GM18520 (cell line): ENCODE data around the gene MAPK11.

ENCODE experiments used
- ATAC-seq: cut with Tn5 transposase; IDR thresholded peaks from one replicate; pipeline ENCODE4 v1.9.1; 2021; ENCODE audit not compliant: unreplicated experiment

Gene MAPK11

GRCh38 chr22:50262460-50262911 lies 7.7 kb downstream of the MAPK11 start:
- ATAC-seq = no peak

GRCh38 chr22:50261615-50262459 lies 8.3 kb downstream of the MAPK11 start, which contains the start of gene MAPK12:
TSS of gene MAPK12 (minus strand) at chr22:50261683. CDS start at chr22:50261509, 174 bp downstream.
- ATAC-seq = no peak

DNA sequence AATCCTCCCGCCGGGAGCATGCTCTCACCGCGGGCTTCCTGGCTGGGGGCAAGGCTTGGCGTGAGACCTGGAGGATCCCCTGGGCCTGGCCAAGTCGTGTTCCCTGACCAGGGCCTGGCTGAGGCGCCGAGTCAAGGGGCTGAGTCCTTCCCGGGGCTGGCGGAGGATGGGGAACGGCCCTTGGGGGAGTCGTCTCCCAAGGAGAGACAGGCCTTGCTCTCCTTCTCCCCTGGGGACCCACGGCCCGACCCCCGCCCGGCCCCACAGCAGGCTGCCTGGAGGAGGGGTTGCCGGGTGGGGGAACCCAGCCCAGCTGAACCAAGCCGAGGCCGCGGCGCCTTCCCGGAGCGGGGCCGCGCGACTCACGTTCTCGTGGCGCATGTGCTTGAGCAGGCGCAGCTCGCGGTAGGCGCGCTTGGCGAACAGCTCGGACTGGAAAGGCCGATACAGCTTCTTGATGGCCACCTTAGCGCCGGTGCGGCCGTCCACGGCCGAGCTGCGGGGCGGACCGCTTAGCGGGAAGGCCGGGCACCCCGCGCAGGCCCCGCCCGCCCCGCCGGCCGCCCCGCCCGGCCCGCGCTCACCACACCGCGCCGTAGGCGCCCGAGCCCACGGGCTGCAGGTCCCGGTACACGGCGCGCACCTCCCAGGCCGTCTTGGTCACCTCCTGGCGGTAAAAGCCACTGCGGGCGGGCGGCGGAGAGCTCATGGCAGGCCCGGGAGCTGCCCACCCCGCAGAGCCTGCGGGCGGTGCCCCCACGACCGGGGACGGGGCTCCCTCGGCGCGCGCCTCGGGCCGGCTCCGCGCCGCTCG lies 9.2 kb downstream of the MAPK11 start:
- ATAC-seq = no peak

DNA sequence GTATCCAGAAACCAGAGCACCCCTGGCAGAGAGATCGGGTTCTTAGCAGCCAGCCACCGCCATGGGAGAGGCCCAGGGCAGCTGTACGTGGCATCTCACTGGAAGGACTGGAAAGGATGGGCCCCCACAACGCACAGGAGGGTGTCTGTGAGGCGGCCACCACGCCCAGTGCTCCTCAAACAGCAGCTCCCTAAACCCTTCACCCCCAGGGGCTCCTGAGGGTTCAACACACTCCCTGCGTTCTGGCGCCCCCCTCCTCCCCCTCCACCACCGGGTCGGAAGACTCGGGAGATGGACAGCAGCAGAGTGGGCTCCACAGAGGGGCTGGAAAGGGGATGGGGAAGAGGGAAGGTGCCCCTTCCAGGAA lies 9.8 kb downstream of the MAPK11 start:
- ATAC-seq = no peak

DNA sequence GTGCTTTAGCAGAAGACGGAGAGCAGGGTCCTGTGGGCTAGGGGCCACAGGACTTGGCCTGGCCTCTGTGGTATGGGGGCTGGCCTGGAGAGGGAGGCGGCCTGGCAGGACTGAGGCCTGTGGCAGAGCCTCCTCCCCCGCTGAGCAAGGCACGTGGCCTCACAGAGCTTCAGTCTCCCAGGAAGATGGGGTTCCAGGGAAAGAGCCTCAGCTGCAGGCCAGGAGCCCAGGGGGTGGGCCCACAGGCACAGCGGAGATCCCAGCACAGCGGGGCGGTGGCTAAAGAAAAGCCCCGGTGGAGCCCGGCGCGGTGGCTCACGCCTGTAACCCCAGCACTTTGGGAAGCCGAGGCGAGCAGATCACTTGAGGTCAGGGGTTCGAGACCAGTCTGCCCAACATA lies 10.9 kb downstream of the MAPK11 start:
- ATAC-seq = no peak

DNA sequence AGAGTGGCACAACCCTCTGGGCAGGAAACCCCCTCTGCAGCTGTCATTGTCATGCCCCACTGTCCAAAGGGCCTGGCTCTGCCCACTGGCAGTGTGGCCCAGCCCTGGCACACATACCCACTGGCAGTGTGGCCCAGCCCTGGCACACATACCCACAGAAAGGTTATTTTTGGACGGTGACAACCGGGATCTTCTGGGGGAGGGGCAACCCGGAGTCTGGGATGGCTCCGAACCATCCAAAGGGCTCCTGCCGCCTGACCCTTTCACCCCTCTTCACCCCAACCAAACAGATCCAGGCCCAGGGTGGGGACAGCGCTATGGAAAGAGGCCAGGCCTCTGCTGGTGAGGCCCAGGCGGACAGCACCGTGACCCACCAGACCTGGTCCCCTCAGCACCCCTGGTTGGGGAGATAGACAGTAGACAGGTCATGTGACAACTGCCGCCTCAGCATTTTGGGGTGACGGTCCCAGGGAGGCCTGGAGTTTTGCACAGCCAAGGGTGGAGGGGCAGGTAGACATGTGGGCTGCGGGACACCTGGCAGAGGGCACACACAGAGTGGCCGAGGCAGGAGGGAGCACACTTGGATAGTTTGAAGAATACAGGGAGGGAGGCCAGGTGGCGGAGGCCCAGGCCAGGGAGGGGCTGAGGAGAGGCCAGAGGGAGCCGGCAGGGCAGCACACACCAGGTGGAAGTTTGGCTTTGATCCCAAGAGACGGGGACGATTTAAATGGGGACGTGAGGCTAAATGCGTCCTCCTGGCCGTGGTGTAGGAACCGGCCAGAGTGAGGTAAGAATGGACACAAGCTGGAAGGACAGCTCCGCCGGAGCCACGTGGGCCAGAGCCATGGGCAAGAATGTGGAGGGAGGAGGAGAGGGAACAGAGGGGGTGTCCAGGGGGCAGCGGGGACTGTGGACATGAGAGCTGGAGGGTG lies 11.6 kb downstream of the MAPK11 start:
- ATAC-seq = no peak

- no peak for ATAC-seq
Measured at GRCh38 chr22:50257451-50258360, 12.5 kb downstream of the MAPK11 start.

- no peak for ATAC-seq
Measured at GRCh38 chr22:50257041-50257440, 13.1 kb downstream of the MAPK11 start.

GRCh38 chr22:50256258-50256862 lies 13.8 kb downstream of the MAPK11 start:
- no peak for ATAC-seq

GRCh38 chr22:50255607-50256006 lies 14.6 kb downstream of the MAPK11 start:
- ATAC-seq = no peak

DNA sequence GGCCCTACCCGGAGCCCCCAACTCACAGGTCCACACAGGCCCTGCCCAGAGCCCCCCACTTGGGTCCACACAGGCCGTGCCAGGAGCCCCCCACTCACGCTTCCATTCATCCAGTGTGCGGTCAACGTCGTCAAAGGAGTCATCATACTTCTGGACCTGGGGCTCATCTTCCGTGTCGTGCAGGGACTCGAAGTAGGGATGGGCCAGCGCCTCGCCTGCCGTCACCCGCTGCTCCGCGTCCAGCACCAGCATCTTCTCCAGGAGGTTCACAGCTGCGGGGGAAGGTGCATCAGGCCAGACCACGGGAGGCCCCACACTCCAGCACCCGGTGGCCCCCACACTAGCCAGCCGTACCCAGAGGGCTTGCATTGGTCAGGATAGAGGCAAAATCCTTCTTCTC lies 15.1 kb downstream of the MAPK11 start:
- no peak for ATAC-seq

GRCh38 chr22:50253941-50254340 lies 16.2 kb downstream of the MAPK11 start:
- ATAC-seq = no peak

GRCh38 chr22:50253046-50253915 lies 16.9 kb downstream of the MAPK11 start:
- ATAC-seq = no peak

- ATAC-seq = no peak
Measured at GRCh38 chr22:50252082-50253045, 17.8 kb downstream of the MAPK11 start.

DNA sequence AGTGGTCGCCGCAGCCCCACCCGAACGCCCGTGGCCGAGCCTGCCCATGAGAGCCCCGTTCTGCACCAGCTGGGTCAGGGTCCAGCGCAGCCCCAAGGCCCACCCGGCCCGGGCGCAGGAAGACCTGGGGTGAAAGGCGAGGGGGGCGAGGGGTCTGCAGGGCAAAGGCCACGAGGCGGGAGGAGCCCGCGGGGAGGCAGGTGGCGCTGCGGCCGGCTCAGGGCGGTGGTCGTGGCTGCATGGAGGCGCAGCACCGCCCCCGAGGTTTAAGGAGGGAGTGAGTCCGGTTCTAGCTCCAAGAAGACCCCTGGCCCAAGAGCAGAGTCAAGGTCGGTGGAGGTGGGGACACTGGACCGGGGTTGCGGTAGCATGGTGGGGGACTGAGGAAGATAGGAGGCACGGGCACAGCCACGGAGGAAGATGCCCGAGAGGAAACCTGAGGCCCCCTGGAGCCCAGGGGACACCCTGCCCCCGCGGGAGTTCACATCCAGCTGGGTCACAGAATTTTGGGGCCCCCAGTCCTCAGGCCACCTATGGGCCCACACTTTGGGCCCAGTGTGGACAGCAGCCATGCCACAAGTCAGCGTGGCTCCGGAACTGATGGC lies 18.6 kb downstream of the MAPK11 start:
- no peak for ATAC-seq

GRCh38 chr22:50250555-50251476 lies 19.4 kb downstream of the MAPK11 start, which contains the start of gene HDAC10:
TSS of gene HDAC10 (minus strand) at chr22:50251265. CDS start at chr22:50251032, 233 bp downstream.
- peak; percentile 48 for ATAC-seq
